Memory B cell (primary cell): Measurements from ENCODE around the gene GGT6.

ENCODE experiments used
- ATAC-seq: fragments of 150-1000 bp; cut with Tn5 transposase; 2 replicates; pipeline ENCODE4 v1.10.0; 2021; ENCODE audit warnings: low read depth, mild to moderate bottlenecking, moderate library complexity
- DNase-seq, 2 donors: peaks; one replicate each; pipeline ENCODE4 v3.0.0; 2022; ENCODE audit warnings: low spot score in 2 of 2
- H3K27ac Mint-ChIP-seq: one replicate; pipeline ENCODE4 v1.8.0; 2022; ENCODE audit warnings: mild to moderate bottlenecking, moderate library complexity, mixed read lengths
- H3K27me3 Mint-ChIP-seq: one replicate; pipeline ENCODE4 v1.8.0; 2022; ENCODE audit warnings: mixed read lengths
- H3K36me3 Mint-ChIP-seq: one replicate; pipeline ENCODE4 v1.8.0; 2022; ENCODE audit warnings: mild to moderate bottlenecking, mixed read lengths
- H3K4me1 Mint-ChIP-seq: one replicate; pipeline ENCODE4 v1.8.0; 2022; ENCODE audit warnings: mixed read lengths
- H3K4me3 Mint-ChIP-seq: one replicate; pipeline ENCODE4 v1.8.0; 2022; ENCODE audit warnings: mild to moderate bottlenecking, moderate library complexity, mixed read lengths
- H3K9me3 Mint-ChIP-seq: one replicate; pipeline ENCODE4 v1.8.0; 2022; ENCODE audit warnings: mixed read lengths

GGT6 gene

GRCh38 chr17:4557626-4558346, 2.6 kb downstream of the GGT6 start:
- Mint-ChIP-seq H3K9me3 (no peaks in the 10 kb centered on the region), H3K27ac (no peak overlapping the region), H3K27me3 (peaks cover 2% of the 10 kb centered on the region), H3K4me1 (peaks cover 29% of the 10 kb centered on the region), H3K4me3 (no peak overlapping the region), H3K36me3 (no peaks in the 10 kb centered on the region)
- ATAC-seq (no peak), DNase-seq (no peak)

GRCh38 chr17:4556996-4557395, 3.4 kb downstream of the GGT6 start:
- Mint-ChIP-seq H3K27me3 (peaks cover 2% of the 10 kb centered on the region), H3K4me1 (peaks cover 22% of the 10 kb centered on the region), H3K4me3 (no peak overlapping the region), H3K9me3 (no peaks in the 10 kb centered on the region), H3K36me3 (no peaks in the 10 kb centered on the region), H3K27ac (peak overlapping the region; percentile 87)
- ATAC-seq (no peak), DNase-seq (no peak)

- Mint-ChIP-seq H3K4me1 (peaks cover 16% of the 10 kb centered on the region), H3K27ac (peak overlapping the region; percentile 87), H3K36me3 (peaks cover 1% of the 10 kb centered on the region), H3K4me3 (peak overlapping the region; percentile 97), H3K27me3 (peaks cover 2% of the 10 kb centered on the region), H3K9me3 (no peaks in the 10 kb centered on the region)
- ATAC-seq (no peak), DNase-seq (no peak)
Observed at GRCh38 chr17:4555873-4556759, 4.3 kb downstream of the GGT6 start.

DNA sequence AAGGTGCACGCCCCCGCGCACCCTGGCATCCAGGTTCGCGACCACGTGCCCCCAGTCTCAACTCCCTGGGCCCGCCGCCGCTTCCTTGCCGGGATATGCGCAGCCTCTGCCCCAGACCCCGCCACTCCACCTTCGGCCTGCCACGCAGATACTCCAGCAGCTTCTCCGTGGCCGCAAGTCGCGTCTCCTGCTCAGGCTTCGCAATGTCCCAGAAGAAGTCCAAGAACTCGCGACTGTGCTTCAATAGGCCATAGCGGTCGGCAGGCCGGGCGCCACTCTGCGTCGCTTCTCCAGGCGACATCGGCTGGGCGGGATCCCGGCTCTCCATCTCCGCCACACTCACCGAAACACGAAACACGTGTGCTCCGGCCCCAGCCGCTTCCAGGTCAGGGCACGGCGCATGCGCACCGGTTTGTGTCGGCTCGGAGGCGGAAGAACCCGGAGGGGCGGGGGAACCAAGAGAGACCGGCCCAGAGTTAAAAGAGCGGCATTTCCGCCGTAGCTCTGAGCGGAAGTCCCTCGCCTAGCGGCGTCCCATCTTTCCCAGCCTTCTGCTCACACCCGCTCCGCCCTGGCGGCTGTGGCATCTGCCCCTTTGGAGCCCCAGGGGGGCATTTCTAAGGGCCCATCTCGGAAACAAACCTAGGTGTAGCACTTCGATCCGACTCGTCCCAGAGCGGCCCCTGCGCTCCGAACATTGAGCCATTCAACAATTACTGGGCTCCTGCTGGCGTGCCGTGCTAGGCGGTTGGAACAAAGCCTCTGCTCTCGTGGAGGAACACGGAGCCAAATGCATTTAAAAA, 5.2 kb downstream of the GGT6 start, which contains the start of gene MYBBP1A:
TSS of gene MYBBP1A (minus strand) at position 388 of the 803 bp plus-strand sequence. CDS start at position 328, 60 bp downstream.
- Mint-ChIP-seq H3K4me1 (peaks cover 15% of the 10 kb centered on the region), H3K27ac (peak within 1 kb of the TSS; percentile 87), H3K9me3 (no peaks in the 10 kb centered on the region), H3K27me3 (peaks cover 2% of the 10 kb centered on the region), H3K36me3 (peaks cover 3% of the 10 kb centered on the region), H3K4me3 (peak within 1 kb of the TSS; percentile 97)
- DNase-seq (peak; percentile 90 to 93), ATAC-seq (peak; percentile 96)

DNA sequence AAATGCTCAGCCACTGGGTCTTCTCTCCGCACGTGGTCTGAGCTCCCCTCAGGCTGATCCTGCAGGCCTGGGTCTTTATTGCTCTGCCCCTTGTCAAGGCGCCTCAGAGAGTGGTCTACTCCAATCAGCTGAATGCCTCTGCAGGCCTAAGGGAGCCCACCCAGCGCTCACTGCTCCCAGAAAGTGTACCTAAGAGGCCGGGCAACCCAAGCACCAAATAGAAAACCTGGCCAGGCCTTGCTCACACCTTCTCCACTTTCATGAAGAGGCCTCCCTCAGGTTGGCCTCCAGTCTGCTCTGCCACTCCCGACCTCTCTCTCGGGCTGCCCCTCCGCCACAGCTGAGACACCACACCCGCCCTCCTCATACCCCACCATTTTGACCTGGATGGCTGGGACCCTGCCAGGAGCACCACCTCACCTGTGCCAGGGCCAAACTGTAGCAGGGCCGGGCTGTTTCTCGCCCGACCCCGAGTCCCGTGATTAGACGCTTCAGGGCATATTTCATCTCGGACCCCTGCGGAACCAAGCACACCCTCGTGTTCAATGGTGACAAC, 5.9 kb downstream of the GGT6 start:
- Mint-ChIP-seq H3K4me1 (peaks cover 15% of the 10 kb centered on the region), H3K27me3 (peaks cover 2% of the 10 kb centered on the region), H3K27ac (peak overlapping the region; percentile 87), H3K36me3 (peaks cover 3% of the 10 kb centered on the region), H3K9me3 (no peaks in the 10 kb centered on the region), H3K4me3 (peak overlapping the region; percentile 97)
- ATAC-seq = no peak
- no peak for DNase-seq

DNA sequence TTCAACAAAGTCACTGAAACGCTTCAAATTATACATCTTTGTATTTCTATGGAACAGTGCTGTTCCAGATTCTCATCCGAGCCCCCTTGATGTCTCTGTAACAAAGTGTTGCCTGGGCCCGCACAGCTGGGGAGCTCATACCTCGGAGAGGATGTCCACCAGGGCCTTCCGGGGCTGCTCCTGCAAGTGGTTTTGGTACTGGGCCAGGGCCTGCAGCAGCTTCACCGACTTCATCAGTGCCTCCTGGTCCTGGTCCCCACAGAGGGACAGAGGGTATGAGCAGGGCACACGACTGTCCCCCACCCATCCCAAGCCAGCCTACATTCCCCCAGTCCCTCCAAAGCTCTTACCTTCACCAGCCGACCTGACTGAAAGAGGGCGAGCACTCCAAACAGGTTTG, 6.7 kb downstream of the GGT6 start:
- H3K36me3 Mint-ChIP-seq = peaks cover 3% of the 10 kb centered on the region
- DNase-seq = no peak
- no peak for ATAC-seq
- no peaks in the 10 kb centered on the region for H3K9me3 Mint-ChIP-seq
- peaks cover 15% of the 10 kb centered on the region for H3K4me1 Mint-ChIP-seq
- H3K27me3 Mint-ChIP-seq = peaks cover 2% of the 10 kb centered on the region
- H3K27ac Mint-ChIP-seq = no peak overlapping the region
- peak overlapping the region; percentile 68 for H3K4me3 Mint-ChIP-seq

DNA sequence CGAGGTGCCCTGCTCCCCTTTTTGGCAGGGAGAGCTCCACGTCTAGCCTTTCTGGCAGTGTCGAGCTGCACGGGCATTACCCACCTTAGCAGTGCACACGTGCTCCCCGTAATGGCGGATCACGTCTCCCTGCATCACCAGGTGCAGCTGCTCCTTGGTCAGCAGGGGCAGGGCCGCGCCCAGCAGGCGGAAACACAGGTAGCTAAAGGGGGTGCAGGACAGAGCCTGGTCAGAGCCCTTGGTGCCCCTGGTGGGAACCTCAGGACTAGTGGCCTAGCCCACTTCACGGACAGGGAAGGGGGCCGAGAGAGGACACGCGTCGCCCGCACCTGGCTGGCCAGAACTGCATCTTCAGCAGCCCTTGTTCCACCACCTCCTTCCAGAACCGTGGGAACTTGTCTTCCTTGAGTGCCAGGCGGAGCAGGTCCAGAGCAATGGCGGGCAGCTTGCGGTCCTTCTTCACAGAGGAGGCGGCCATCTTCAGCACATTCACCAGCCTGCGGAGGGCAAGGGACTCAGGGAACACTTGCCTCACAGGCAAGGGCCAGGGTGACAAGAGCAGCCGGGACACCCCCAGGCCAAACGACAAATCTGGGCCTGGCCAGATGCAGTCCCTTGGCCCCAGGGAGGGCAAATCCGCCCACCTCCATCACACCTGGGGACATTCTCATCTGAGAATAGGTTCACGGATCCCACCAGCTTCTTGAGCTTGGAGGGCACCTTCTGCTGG, 8.4 kb downstream of the GGT6 start:
- no peak for ATAC-seq
- Mint-ChIP-seq H3K27ac (no peak overlapping the region), H3K4me3 (no peak overlapping the region), H3K4me1 (peaks cover 15% of the 10 kb centered on the region), H3K27me3 (no peaks in the 10 kb centered on the region), H3K36me3 (peaks cover 8% of the 10 kb centered on the region), H3K9me3 (no peaks in the 10 kb centered on the region)
- DNase-seq = no peak

GRCh38 chr17:4551141-4551540, 9.2 kb downstream of the GGT6 start:
- Mint-ChIP-seq H3K27me3 (no peaks in the 10 kb centered on the region), H3K9me3 (no peaks in the 10 kb centered on the region), H3K4me3 (no peak overlapping the region), H3K27ac (no peak overlapping the region), H3K4me1 (peaks cover 14% of the 10 kb centered on the region), H3K36me3 (peaks cover 11% of the 10 kb centered on the region)
- DNase-seq (no peak), ATAC-seq (no peak)

- H3K9me3 Mint-ChIP-seq = no peaks in the 10 kb centered on the region
- H3K27me3 Mint-ChIP-seq = no peaks in the 10 kb centered on the region
- H3K4me3 Mint-ChIP-seq = no peak overlapping the region
- H3K4me1 Mint-ChIP-seq = peaks cover 8% of the 10 kb centered on the region
- H3K27ac Mint-ChIP-seq = no peak overlapping the region
- DNase-seq (no peak), ATAC-seq (no peak)
- peaks cover 11% of the 10 kb centered on the region for H3K36me3 Mint-ChIP-seq
Observed at GRCh38 chr17:4550534-4551039, 9.8 kb downstream of the GGT6 start.

DNA sequence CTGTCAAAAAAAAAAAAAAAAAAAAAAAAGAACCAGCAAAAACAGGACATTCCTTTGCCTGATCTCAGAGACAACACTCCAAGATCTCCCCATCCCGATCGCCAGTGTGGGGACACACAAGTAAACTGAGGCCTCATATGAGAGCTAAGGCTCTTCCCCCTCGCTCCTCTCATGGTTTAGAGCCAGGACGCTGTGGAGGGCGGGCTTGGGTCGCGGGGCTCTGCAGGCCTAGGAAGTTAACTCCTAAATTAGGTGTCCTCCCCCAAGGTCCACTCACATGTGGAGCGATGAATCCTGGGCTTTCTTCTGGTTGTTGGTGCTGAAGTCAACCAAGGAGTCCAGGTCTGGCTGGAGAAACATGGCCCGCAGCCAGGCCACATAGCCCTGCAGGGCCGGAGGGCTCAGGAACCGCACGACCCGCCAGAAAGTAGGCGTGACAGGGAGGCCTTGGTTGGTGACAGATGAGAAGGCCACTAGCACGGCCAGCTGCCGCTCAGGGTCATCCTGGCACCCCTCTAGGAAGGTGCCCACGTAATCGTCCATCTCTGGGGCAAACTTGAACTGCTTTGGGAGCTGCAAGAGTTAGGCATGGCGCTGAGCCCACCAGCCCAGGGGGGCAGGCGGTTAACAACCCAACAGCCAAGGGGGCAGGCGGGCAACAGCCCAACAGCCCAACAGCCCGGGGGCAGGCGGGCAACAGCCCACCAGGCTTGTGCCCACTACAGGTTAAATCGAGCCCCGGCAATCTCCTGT, 10.4 kb downstream of the GGT6 start:
- Mint-ChIP-seq H3K4me1 (peaks cover 8% of the 10 kb centered on the region), H3K36me3 (peaks cover 14% of the 10 kb centered on the region), H3K27me3 (no peaks in the 10 kb centered on the region), H3K9me3 (no peaks in the 10 kb centered on the region), H3K4me3 (no peak overlapping the region), H3K27ac (no peak overlapping the region)
- ATAC-seq (no peak), DNase-seq (no peak)

- Mint-ChIP-seq H3K27me3 (no peaks in the 10 kb centered on the region), H3K4me3 (no peak overlapping the region), H3K27ac (no peak overlapping the region), H3K4me1 (no peaks in the 10 kb centered on the region), H3K9me3 (no peaks in the 10 kb centered on the region), H3K36me3 (peaks cover 17% of the 10 kb centered on the region)
- no peak for ATAC-seq
- DNase-seq = no peak
Observed at GRCh38 chr17:4548721-4549531, 11.5 kb downstream of the GGT6 start.

- H3K4me3 Mint-ChIP-seq = no peak overlapping the region
- no peak overlapping the region for H3K27ac Mint-ChIP-seq
- ATAC-seq (no peak), DNase-seq (no peak)
- H3K9me3 Mint-ChIP-seq = no peaks in the 10 kb centered on the region
- H3K4me1 Mint-ChIP-seq = no peaks in the 10 kb centered on the region
- H3K27me3 Mint-ChIP-seq = no peaks in the 10 kb centered on the region
- peaks cover 21% of the 10 kb centered on the region for H3K36me3 Mint-ChIP-seq
Observed at GRCh38 chr17:4548061-4548461, 12.3 kb downstream of the GGT6 start.
